COLO829 (cell line): Measurements from ENCODE around the gene PDE7B.
"Not testable (repeated sequence)": the region's sequence is repeated elsewhere in the genome, so short reads cannot be mapped to it uniquely, and the experiment has no call there.

Source experiments
- DNase-seq: peaks from one replicate; pipeline ENCODE4 v3.0.0; 2012; ENCODE audit warnings: low spot score

PDE7B gene

DNA sequence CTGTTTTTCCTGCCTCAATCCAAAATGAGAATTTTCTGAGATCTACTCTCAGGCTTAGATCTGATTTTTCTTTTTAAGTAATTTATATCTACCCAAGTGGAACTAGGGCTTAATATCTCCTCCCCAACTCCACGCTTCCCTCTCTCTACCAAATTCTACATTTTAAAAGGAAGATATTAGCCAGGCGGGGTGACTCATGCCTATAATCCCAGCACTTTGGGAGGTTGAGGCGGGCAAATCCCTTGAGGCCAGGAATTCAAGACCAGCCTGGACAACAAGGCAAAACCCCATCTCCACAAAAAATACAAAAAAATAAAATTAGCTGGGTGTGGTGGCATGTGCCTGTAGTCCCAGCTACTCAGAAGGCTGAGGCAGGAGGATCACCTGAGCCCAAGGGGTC is 337.6 kb downstream of the PDE7B start:
- DNase-seq = no peak

- DNase-seq = no peak
Measured at GRCh38 chr6:136191606-136192312, 340.3 kb downstream of the PDE7B start.

- no peak for DNase-seq
Measured at GRCh38 chr6:136192902-136193301, 341.4 kb downstream of the PDE7B start.

- no peak for DNase-seq
Measured at GRCh38 chr6:136201732-136202131, 350.2 kb downstream of the PDE7B start.

DNA sequence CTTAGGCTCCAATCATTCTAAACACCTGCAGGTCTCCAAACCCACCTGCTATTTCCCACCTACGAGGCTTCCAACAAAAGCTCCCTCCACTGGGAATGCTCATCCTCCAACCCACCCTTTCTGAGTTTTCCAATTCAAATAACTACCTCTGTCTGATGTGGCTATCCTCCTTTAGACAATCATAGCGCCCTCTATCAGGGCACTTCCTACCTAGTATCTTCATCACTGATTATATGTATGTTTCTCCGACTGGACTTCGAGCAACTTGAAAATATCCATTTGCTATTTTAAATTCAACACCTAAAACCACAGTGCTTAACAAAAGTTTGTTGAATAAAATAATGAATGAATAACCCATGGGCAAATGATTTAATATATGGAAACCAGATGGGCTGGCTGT is 357.3 kb downstream of the PDE7B start:
- no peak for DNase-seq

DNA sequence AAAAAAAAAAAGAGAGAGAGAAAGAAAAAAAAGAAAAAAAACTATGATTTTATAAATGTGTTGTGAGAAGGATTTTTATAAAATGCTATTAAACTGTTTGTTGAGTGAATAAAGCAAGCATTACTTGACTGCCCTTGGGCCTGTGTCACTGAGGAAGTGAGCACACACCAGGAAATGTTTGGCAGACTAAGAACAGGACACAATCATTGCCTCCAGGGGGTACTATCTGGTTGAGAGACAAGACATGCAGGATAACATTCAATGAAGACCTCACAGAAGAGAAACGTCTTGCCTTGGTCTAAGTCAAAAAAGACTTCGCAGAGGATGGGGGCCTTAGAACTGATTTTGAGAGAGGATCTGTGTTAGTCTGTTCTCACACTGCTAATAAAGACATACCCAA is 358.0 kb downstream of the PDE7B start:
- DNase-seq = no peak

- DNase-seq = no peak
Measured at GRCh38 chr6:136210398-136211165, 359.1 kb downstream of the PDE7B start.

- DNase-seq = no peak
Measured at GRCh38 chr6:136212608-136213007, 361.1 kb downstream of the PDE7B start.

DNA sequence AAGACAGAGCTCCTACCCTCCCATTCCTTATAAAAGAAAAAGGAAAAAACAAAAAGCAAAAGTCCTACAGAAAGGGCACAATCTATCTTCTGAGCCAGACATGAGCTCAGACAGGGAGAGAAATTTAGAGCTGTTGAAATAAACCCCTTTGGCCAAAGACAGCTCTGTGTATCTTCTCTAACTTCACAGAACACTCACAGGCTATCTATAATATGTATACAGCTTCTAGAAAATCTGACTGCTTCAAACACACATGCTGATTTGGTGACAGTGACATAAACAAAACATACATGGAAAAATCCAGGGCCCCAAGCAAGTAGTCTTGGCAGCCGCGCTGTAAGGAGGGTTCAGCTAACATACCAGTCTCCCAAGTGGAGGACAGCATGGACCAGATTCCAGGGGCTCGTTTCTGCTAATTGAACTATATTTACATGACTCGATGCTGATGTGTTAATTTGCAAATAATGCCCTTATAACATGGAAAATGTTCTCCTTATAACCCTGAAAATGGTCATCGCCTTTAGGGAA is 361.6 kb downstream of the PDE7B start:
- no peak for DNase-seq

- no peak for DNase-seq
Measured at GRCh38 chr6:136213853-136214252, 362.4 kb downstream of the PDE7B start.

DNA sequence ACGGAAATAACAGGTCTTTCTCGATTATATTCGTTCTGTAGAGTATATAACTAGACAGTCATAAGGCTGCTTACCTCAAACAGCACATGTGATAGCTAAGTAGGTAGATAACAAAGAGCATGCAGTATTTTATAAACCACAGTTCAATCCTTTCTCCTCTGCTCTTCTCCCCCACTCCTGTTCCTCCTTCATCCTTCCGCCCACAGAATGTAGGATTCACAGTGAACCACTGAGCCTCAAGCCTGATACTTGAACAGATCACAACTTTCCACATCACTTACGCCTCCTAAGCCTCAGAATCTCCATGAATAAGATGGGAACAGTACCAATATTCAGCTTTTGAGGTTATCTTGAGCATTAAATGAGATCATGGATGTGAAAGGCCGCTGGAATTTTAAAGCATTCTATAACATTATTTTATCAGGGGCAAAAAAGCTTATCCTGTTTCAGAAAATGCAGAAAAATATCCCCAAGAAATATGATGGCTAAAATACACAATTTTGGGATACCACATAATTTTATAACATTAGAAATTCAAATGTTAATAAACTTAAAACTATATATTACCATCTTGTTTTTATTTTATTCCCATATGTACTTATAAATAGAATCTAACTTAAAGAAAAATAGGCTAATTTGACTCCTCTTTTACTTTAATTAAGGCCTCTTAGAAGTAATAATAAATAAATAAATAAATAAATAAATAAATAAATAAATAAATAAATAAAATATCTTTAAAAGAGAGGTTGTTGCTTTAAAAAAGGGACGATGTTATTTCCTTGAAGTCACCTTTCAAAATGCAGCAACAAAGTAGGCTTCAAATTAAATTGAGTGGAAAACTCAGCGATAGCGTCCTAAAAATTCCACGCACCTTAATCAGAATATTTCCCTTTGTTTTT is 365.3 kb downstream of the PDE7B start:
- no peak for DNase-seq

- not testable (repeated sequence) for DNase-seq
Measured at GRCh38 chr6:136224974-136225373, 373.5 kb downstream of the PDE7B start.

DNA sequence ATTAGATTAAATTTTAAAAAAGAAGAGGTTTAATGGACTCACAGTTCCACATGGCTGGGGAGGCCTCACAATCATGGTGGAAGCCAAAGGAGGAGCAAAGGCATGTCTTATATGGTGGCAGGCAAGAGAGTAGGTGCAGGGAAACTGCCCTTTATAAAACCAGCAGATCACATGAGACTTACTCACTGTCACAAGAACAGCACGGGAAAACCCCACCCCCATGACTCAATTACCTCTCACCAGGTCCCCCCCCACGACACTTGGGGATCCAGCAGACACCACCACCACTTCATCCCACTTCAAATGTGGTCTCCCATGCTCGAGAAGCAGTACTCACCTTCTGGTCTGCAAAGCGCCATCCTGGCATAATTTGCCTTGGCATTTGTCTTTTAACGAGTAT is 374.0 kb downstream of the PDE7B start:
- no peak for DNase-seq

DNA sequence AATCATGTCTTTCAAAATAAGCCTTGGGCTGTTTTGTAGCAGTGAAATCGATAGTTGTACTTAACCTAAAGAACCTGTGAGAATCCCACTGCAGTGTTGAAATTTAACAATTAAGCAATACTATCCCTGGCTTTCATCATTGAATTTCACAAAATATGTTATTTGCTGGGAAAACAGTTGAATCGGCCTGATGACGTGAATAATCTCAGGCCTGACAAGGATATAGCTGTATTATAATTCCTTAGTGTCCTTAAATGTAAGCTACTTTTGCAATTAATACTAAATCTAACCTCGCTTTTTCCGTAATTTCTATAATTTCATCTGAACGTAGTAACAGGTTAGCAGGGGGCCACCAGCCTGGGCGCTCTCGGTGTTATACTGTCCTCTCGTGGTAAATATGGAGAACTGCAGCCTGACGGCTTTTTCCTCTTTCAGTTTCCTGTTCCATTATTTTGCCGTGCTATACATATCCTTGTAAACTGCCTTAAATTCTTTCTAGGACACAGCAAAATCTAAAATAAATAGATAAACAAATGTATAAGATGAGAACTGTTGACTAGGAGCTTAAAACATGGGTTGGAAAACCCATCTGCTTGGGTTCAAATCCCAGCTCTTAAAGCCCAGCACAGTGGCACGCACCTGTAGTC is 374.6 kb downstream of the PDE7B start:
- DNase-seq = peak; percentile 60

GRCh38 chr6:136226674-136227377 is 375.3 kb downstream of the PDE7B start:
- no peak for DNase-seq

DNA sequence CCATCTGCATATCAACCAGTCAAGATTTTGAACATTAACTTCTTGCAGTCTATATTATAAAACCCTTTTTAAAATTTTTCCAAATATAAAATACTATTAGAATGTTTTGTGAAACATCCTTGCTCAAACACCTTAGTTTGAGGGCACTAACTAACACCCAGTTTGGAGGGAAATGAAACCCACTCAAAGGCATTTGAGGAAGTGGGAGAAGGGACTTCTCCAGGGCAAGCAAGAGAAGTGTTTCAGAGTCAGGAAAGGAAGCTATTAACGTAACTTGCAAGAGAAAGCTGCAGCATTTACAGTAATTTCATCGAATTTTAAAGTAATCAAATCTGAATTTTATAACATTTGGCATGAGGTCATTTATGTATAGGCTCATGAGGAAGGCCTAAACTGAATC is 377.3 kb downstream of the PDE7B start:
- DNase-seq = no peak

DNA sequence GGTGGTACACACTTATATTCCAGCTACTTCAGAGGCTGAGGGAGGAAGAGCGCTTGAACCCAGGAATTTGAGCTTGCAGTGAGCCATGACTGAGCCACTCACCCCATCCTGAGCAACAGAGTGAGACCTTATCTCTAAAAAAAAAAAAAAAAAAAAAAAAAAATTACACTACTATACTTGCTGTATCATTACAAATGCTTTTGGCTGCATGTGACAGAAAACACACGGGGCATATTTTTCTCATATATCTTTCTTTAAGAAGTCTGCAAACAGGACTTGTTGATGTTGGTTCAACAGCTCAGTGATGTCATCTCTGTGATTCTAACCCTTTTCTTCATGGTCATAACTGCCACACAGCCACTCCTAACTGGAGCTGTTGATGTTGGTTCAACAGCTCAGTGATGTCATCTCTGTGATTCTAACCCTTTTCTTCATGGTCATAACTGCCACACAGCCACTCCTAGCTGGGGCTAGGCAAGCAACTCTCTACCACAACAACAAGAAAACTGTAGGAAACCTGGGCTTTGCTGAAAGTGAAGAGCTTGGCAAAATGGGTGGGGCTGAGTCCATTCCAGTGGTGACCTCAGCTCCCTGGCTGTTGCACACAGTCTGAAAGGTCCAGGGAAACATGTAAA is 378.8 kb downstream of the PDE7B start:
- DNase-seq = no peak

DNA sequence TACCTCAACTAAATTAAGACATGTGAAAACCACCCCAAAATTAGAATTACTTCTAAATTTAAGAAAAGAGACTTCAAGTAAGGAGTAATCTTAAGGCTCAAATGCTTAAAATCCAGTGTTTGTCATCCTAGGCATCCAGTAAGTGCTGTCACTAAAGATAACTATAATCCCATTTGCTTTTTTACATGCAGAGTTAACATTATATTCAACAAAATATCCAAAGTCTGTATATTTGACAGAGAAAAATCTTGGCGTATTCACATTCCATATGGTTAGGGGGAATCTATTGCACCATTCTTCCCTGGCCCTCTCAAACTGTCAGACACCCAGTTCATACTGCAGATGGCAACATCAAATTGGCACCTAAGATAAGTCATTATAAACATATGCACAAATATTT is 381.2 kb downstream of the PDE7B start:
- no peak for DNase-seq

DNA sequence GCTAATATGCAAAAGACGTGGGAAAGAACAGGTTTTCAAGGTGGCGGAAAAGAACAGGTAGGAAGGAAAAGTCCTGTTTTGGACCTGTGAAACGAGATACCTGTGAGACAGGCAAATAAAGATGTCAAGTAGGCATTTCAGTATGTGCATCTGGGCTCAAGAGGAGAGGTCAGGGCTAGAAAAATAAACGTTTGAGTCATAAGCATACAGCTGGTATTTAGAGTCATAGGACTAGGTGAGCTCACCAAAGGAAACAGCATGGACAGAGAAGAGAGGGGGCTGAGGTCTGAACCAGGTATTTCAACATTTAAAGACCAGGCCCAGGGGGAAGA is 383.7 kb downstream of the PDE7B start:
- DNase-seq = no peak

- DNase-seq = no peak
Measured at GRCh38 chr6:136236466-136237293, 385.2 kb downstream of the PDE7B start.
